SH-SY5Y (cell line): ENCODE measurements around the gene RDH14.

Source experiments
- GATA2 ChIP-seq: IDR thresholded peaks from 2 replicates; pipeline ENCODE4 v1.6.1; 2011; ENCODE audit warnings: mild to moderate bottlenecking, low read depth, low read length
- GATA3 ChIP-seq: IDR thresholded peaks from 2 replicates; pipeline ENCODE4 v1.6.1; 2011; ENCODE audit warnings: low read depth, mild to moderate bottlenecking, low read length, moderate library complexity

The RDH14 gene

DNA sequence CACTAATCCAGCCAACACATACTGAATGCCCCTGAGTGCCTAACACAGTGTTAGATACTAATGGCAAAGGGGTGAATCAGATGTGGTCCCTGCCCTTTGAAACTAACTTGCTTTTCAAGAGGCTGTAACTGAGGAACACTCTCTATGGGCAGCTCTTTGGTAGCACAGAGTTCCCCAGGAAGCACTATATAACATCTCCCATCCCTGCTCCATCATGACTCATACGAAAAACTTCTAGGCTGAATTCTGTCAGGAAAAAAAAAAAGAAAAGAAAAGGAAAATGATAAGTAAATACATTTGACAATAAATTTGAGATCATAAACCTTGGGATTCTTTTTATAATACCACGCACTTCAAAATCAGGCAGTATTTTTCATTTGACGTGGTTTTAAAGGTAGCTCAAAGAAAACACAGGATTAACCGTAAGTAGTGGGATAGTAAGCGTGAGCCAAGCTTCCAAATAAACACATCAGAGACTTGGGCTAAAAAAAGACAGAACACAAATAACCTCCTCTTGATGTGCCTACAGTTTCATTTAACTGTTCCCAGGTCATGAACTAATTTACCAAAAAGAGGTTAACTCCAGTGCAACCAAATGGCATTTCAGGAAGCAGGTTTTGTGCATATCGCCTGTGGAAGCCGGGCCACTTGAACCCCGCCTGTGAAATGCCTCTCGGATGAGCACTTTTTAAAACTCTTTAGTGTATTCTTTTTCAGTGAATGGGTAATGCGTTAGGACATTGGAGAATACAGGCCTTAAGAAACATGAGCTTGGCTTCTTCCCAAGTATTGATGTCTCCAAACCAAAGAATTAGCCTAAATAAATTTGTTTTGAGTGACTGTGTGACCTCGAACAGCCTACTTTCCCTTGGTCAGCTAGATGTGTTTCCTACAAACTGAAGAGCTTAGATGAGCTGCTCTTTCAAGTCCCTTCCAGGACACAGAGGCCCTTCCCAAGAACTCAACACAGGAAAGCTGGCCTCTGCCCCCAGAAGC is 42.0 kb downstream of the RDH14 start:
- TF ChIP-seq GATA3: no peak
- no peak for TF ChIP-seq GATA2

DNA sequence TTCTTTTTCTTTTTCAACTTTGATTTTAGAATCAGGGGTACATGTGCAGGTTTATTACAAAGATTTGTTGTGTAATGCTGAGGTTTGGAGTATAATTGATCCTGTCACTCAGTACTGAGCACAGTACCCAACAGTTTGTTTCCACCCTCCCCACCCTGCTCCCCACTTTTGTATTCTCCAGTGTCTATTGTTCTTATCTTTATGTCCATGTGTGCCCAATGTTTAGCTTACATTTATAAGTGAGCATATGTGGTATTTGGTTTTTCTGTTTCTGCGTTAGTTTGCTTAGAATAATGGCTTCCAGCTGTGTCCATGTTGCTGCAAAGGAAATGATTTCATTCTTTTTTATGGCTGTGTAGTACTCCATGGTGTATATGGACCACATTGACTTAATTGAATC is 43.1 kb downstream of the RDH14 start:
- TF ChIP-seq GATA3 (no peak), GATA2 (no peak)

DNA sequence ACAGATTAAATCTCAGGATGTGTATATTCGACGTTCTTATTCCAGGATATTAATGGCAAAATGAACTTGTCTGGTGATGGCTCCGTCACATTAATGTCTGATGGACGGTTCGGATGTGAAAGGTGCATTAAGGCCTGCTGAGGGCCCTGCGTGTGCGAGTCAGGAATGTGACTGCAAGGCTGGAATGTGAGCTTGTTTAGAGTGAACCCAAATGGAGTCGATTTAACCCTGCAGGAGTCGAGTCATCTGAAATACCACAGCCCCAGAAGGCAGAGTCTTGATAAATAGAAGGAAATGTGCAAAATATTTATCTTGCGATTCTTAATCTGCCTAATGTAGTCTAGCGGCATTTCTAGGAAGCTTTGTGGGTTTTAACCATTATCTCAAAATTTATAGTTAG is 44.3 kb downstream of the RDH14 start:
- TF ChIP-seq GATA3: no peak
- TF ChIP-seq GATA2: no peak

DNA sequence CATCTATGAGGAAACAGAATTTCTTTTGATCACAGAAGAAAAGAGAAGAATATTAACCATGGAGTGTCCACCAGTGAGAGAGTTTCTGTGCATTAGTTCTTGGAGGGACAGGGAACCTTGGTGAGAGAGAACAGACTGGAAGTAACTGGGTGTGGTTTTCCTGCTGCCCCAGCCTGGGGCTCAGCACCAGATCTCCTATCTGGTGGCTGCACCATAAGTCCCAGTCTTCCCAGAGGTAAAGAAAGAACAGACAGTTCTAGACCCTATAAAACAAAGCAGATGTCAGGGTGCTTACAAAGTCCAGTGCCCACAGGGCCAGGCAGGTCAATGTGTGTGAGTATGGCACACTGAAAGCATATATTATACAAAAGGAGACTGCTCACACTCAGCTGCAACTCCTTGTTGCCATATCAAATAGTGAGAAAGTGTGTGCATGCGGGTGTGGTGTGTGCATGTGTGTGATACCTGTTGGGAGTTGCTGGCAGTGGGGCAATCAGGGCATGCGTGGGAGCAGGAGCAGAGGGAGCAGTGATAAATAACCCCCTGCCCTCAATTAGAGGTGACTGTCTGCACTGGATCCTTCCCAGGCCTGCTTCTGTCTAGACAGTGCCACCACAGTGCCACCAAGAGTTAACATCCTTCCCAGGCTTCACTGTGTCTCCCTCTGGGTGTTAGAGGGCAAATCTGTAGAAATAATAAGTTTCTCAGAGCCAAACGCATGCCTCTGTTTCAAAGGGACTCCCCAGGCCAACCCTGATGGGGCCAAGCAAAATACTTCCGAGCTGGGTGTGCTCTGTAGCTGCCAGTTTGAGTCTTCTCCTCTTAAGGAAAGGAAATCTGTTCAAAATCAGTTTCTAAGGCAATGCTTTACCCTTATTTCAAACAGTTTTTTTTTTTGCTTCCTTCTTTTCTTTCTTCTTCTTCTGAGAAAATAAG is 45.7 kb downstream of the RDH14 start:
- TF ChIP-seq GATA2 (no peak), GATA3 (no peak)

GRCh38 chr2:18510775-18511174 is 49.7 kb downstream of the RDH14 start:
- TF ChIP-seq GATA3 (no peak), GATA2 (no peak)

DNA sequence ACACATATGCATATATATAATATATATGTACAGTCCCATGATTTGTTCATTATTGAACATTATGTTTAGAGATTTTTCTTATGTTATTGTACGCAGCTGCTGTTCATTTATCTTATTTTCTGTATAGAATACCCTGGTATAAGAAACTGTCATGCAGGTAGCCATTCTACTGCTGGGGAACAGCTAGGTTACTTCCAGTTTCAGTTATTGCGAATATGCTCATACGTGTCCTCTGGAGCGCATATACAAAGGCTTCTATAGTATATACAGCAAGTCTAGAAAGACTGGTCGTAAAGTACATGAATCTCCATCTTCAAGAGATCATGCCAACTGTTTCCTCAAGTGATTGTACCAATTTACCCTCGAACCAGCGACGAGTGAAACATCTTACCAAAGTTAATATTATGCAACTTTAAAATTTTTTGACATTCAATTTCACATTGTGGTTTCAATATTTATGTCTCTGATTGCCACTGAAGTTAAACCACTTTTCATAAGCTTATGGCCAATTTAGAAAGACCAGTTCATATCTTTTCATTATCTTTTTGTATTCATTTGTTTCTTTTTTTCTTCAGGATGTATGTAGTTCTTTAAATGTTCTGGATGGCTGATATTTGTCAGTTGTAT is 53.5 kb downstream of the RDH14 start:
- TF ChIP-seq GATA2: no peak
- TF ChIP-seq GATA3: no peak

GRCh38 chr2:18505703-18506341 is 54.6 kb downstream of the RDH14 start:
- TF ChIP-seq GATA3: no peak
- TF ChIP-seq GATA2: no peak
